ENCODE data around the gene AKR1E2.

The AKR1E2 gene

GRCh38 chr10:4843525-4844180 is 17.6 kb downstream of the AKR1E2 start:
- H3K27me3 Mint-ChIP-seq: peaks cover 0 to 11% of the 10 kb centered on the region in 2 donors
- H3K27ac Mint-ChIP-seq: no peak overlapping the region
- peaks cover 10 to 15% of the 10 kb centered on the region in 2 donors for H3K4me1 Mint-ChIP-seq
- H3K4me3 Mint-ChIP-seq: no peak overlapping the region
- DNase-seq: no peak
- ATAC-seq (replicated peaks): no peak
- H3K9me3 Mint-ChIP-seq: no peaks in the 10 kb centered on the region
- no peaks in the 10 kb centered on the region for H3K36me3 Mint-ChIP-seq

DNA sequence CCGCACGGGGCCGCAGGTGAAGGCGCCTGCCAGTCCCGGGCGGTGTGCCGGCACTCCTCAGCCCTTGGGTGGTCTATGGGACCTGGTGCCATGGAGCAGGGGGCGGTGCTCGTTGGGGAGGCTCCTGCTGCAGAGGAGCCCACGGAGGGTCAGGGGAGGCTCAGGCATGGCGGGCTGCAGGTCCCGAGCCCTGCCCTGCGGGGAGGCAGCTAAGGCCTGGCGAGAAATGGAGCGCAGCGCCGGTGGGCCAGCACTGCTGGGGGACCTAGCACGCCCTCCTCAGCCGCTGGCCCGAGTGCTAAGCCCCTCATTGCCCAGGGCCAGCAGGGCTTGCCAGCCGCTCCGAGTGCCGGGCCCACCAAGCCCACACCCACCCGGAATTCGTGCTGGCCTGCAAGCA is 18.9 kb downstream of the AKR1E2 start:
- Mint-ChIP-seq H3K36me3 (no peaks in the 10 kb centered on the region), H3K4me3 (no peak overlapping the region), H3K27me3 (peaks cover 0 to 11% of the 10 kb centered on the region in 2 donors), H3K4me1 (peaks cover 16 to 17% of the 10 kb centered on the region in 2 donors), H3K27ac (no peak overlapping the region), H3K9me3 (no peaks in the 10 kb centered on the region)
- no peak for DNase-seq
- no peak for ATAC-seq (replicated peaks)

DNA sequence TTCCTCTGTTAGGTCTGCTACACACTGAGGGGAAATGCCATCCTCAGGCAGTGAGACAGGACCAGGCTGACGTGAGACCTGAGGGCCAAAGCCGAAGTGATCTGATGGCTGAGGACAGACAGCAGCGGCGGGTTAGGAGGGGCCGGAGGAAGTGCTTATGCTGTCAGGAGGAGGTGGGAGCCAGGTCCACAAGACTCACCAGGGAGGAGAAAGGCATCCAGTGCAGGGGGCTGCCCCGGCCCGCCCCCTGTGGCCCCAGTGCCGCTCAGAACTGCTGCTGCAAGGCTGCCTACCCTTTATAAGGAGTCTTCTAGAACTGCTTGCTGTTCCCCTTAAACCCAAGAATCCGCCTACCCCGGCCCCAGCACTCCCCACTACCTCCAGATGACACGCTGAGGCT is 19.8 kb downstream of the AKR1E2 start:
- H3K27me3 Mint-ChIP-seq: peaks cover 0 to 11% of the 10 kb centered on the region in 2 donors
- ATAC-seq (replicated peaks): no peak
- H3K4me3 Mint-ChIP-seq: no peak overlapping the region
- DNase-seq: no peak
- H3K9me3 Mint-ChIP-seq: no peaks in the 10 kb centered on the region
- peaks cover 19 to 22% of the 10 kb centered on the region in 2 donors for H3K4me1 Mint-ChIP-seq
- no peak overlapping the region for H3K27ac Mint-ChIP-seq
- no peaks in the 10 kb centered on the region for H3K36me3 Mint-ChIP-seq

DNA sequence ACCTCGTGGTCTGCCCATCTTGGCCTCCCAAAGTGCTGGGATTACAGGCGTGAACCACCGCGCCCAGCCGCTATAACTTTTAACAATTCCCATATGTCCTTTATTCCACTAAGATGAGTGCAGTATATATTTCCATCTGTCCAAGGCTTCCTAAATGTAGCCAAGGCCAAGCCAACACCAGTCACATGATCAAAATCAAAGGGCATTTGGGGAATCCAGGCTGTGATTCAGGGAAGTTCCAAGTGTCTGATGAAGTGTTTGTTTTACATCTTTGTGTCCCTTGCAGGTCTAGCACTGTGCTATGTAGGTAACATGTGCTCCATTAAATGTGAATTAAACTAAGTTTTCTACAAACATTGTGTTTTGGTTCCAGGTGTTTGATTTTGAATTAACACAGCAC is 20.8 kb downstream of the AKR1E2 start:
- Mint-ChIP-seq H3K27ac (no peak overlapping the region), H3K27me3 (peaks cover 0 to 11% of the 10 kb centered on the region in 2 donors), H3K4me1 (peaks cover 19 to 22% of the 10 kb centered on the region in 2 donors), H3K36me3 (no peaks in the 10 kb centered on the region), H3K9me3 (no peaks in the 10 kb centered on the region), H3K4me3 (no peak overlapping the region)
- ATAC-seq (replicated peaks): no peak
- DNase-seq: no peak

- no peaks in the 10 kb centered on the region for H3K36me3 Mint-ChIP-seq
- ATAC-seq (replicated peaks): no peak
- no peak for DNase-seq
- H3K27me3 Mint-ChIP-seq: peaks cover 0 to 4% of the 10 kb centered on the region in 2 donors
- peak overlapping the region; percentile 25 for H3K27ac Mint-ChIP-seq
- H3K4me3 Mint-ChIP-seq: no peak overlapping the region
- no peaks in the 10 kb centered on the region for H3K9me3 Mint-ChIP-seq
- peaks cover 19 to 22% of the 10 kb centered on the region in 2 donors for H3K4me1 Mint-ChIP-seq
These were observed 21.8 kb downstream of the AKR1E2 start for GRCh38 chr10:4847561-4848355.

- Mint-ChIP-seq H3K9me3 (no peaks in the 10 kb centered on the region), H3K27ac (peak overlapping the region; percentile 60), H3K4me3 (peak overlapping the region in 1 of 2 donors; percentile 54), H3K36me3 (no peaks in the 10 kb centered on the region), H3K27me3 (peaks cover 0 to 3% of the 10 kb centered on the region in 2 donors), H3K4me1 (peaks cover 19 to 22% of the 10 kb centered on the region in 2 donors)
- no peak for DNase-seq
- ATAC-seq (replicated peaks): peak; percentile 61 to 66
These were observed 22.5 kb downstream of the AKR1E2 start for GRCh38 chr10:4848356-4849041.

GRCh38 chr10:4849042-4849402 is 23.0 kb downstream of the AKR1E2 start:
- no peaks in the 10 kb centered on the region for H3K36me3 Mint-ChIP-seq
- ATAC-seq (replicated peaks) (no peak), DNase-seq (no peak)
- peak overlapping the region in 1 of 2 donors; percentile 55 for H3K4me3 Mint-ChIP-seq
- H3K4me1 Mint-ChIP-seq: peaks cover 19 to 22% of the 10 kb centered on the region in 2 donors
- peak overlapping the region; percentile 60 for H3K27ac Mint-ChIP-seq
- peaks cover 0 to 3% of the 10 kb centered on the region in 2 donors for H3K27me3 Mint-ChIP-seq
- H3K9me3 Mint-ChIP-seq: no peaks in the 10 kb centered on the region

- peaks cover 0 to 3% of the 10 kb centered on the region in 2 donors for H3K27me3 Mint-ChIP-seq
- peaks cover 19 to 22% of the 10 kb centered on the region in 2 donors for H3K4me1 Mint-ChIP-seq
- ATAC-seq (replicated peaks) (peak; percentile 82 to 85), DNase-seq (peak; percentile 76)
- H3K4me3 Mint-ChIP-seq: peak overlapping the region; percentile 55 to 56
- no peaks in the 10 kb centered on the region for H3K9me3 Mint-ChIP-seq
- no peaks in the 10 kb centered on the region for H3K36me3 Mint-ChIP-seq
- peak overlapping the region; percentile 65 for H3K27ac Mint-ChIP-seq
These were observed 23.7 kb downstream of the AKR1E2 start for GRCh38 chr10:4849555-4850242.

GRCh38 chr10:4850397-4850796 is 24.4 kb downstream of the AKR1E2 start:
- Mint-ChIP-seq H3K4me3 (no peak overlapping the region), H3K4me1 (peaks cover 19 to 22% of the 10 kb centered on the region in 2 donors), H3K27me3 (peaks cover 0 to 3% of the 10 kb centered on the region in 2 donors), H3K9me3 (no peaks in the 10 kb centered on the region), H3K27ac (no peak overlapping the region), H3K36me3 (no peaks in the 10 kb centered on the region)
- ATAC-seq (replicated peaks): no peak
- DNase-seq: no peak

GRCh38 chr10:4851176-4851575 is 25.2 kb downstream of the AKR1E2 start:
- peaks cover 19 to 22% of the 10 kb centered on the region in 2 donors for H3K4me1 Mint-ChIP-seq
- DNase-seq (no peak), ATAC-seq (replicated peaks) (no peak)
- no peak overlapping the region for H3K27ac Mint-ChIP-seq
- H3K27me3 Mint-ChIP-seq: peaks cover 0 to 3% of the 10 kb centered on the region in 2 donors
- no peak overlapping the region for H3K4me3 Mint-ChIP-seq
- H3K9me3 Mint-ChIP-seq: no peaks in the 10 kb centered on the region
- no peaks in the 10 kb centered on the region for H3K36me3 Mint-ChIP-seq

DNA sequence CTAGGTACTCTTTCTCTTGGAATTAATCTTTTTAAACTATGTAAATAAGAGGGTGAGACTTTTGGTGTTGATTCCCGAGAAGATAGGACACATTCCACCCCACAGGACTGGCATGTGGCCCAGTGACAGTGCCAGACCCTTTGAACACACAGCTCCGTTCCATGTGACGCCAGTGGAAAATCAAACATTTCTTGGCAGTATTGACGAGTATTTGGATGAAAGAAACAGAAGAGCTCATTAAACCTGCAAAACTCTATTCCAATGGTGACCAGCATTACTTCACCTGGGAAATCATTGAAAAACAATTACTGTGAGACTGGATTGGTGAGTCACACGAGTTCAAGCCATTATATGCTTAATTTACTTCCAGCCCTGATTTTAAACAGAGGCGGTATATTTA is 25.8 kb downstream of the AKR1E2 start:
- no peak for ATAC-seq (replicated peaks)
- Mint-ChIP-seq H3K36me3 (no peaks in the 10 kb centered on the region), H3K4me1 (peaks cover 19 to 22% of the 10 kb centered on the region in 2 donors), H3K27ac (no peak overlapping the region), H3K4me3 (no peak overlapping the region), H3K27me3 (peaks cover 0 to 3% of the 10 kb centered on the region in 2 donors), H3K9me3 (no peaks in the 10 kb centered on the region)
- no peak for DNase-seq

DNA sequence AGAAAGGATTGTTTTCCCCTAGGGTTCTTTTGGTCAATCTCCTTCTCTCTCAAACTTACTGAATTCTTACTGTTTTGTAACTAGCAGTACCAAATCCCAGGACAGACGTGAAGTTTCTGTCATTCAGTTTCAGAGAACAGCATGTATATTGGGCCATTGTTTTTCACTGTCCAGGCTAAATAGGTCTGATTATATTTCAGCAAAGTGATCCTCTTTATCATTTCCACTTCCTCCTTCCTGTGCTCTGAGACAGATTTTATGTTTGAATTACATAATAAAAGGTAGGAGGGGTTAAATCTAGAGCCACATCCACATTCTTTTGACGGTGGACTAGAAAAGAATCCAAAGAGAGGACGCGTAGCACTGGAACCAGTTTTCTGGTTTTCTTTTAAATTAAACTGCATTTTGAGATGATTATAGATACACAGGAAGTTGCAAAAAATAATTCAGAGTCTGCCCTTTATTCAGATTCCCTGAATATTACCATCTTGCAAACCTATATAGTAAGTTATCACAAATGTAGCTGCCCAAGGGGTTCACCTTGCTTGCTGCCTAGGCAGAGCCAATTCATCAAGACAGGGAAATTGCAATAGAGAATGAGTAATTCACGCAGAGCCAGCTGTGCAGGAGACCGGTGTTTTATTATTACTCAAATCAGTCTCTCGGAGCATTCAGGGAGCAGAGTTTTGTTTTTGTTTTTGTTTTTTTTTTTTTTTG is 40.1 kb downstream of the AKR1E2 start:
- ATAC-seq (replicated peaks): no peak
- Mint-ChIP-seq H3K27ac (no peak overlapping the region), H3K4me1 (no peaks in the 10 kb centered on the region), H3K9me3 (no peaks in the 10 kb centered on the region), H3K36me3 (no peaks in the 10 kb centered on the region), H3K27me3 (no peaks in the 10 kb centered on the region), H3K4me3 (no peak overlapping the region)
- no peak for DNase-seq

DNA sequence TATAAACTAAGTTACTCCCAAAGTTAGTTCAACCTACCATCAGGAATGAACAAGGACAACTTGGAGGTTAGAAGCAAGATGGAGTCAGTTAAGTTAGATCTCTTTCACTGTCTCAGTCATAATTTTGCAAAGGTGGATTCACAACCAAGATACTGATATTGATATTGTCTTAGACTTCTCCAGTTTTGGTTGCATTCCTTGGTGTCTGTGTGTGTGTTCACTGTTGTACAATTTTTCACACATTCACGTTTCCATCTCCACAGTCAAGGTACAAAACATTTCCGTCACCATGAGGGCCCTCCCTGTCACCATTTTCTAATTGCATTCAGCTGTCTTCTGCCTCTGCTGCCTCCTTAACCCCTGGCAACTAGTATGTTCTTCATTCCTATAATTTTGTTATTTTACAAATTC is 41.1 kb downstream of the AKR1E2 start:
- no peaks in the 10 kb centered on the region for H3K36me3 Mint-ChIP-seq
- no peak overlapping the region for H3K4me3 Mint-ChIP-seq
- DNase-seq: no peak
- H3K9me3 Mint-ChIP-seq: no peaks in the 10 kb centered on the region
- H3K27ac Mint-ChIP-seq: no peak overlapping the region
- H3K27me3 Mint-ChIP-seq: no peaks in the 10 kb centered on the region
- H3K4me1 Mint-ChIP-seq: no peaks in the 10 kb centered on the region
- ATAC-seq (replicated peaks): no peak
